Naive thymus-derived CD4-positive, alpha-beta T cell (primary cell): ENCODE data around the gene ATP10D. TPM values are rescaled to one million over a fixed set of nuclear protein-coding genes. Genes with fewer than 3 reads are reported as not detected.

Experiments used
- ATAC-seq: fragments of 150-1000 bp; cut with Tn5 transposase; 2 replicates; pipeline ENCODE4 v1.10.0; 2021; ENCODE audit warnings: mild to moderate bottlenecking, moderate library complexity
- CTCF ChIA-PET: fragments of 350-600 bp; sonication (Branson Sonifier 250); formaldehyde crosslinking; loops from one replicate; lab custom pipeline; 2021; ENCODE audit warnings: antibody characterized with exemption; lab: Charles Lee
- POLR2A ChIA-PET: fragments of 350-600 bp; sonication (Branson Sonifier 250); formaldehyde crosslinking; loops from one replicate; lab custom pipeline; 2021; ENCODE audit warnings: antibody characterized with exemption, inconsistent platforms; lab: Charles Lee
- DNase-seq, 9 donors: peaks; one replicate each; pipeline versions ENCODE4 v3.0.0 to v3.0.0-alpha.2; 2020 to 2022; ENCODE audit warnings: mixed read lengths in 1 of 9
- H3K27ac ChIP-seq: one replicate; pipeline ENCODE4 v1.7.0; 2013; ENCODE audit warnings: mild to moderate bottlenecking, low read depth, low read length, moderate library complexity
- H3K27me3 ChIP-seq, 2 donors: one replicate each; pipeline ENCODE4 v1.7.0; 2013; ENCODE audit warnings: low read length in 2 of 2, mild to moderate bottlenecking in 2 of 2, moderate library complexity in 2 of 2; ENCODE audit not compliant: control insufficient read depth in 2 of 2, insufficient read depth in 2 of 2
- H3K36me3 ChIP-seq, 3 experiments: 1 replicate in 2 of 3; 2 replicates in 1 of 3; pipeline ENCODE4 v1.7.0; 2013; ENCODE audit warnings: low read length in 3 of 3, mild to moderate bottlenecking in 3 of 3, moderate library complexity in 1 of 3; ENCODE audit not compliant: insufficient read depth in 3 of 3, control insufficient read depth in 2 of 3
- H3K4me1 ChIP-seq, 2 donors: one replicate each; pipeline ENCODE4 v1.7.0; 2013; ENCODE audit warnings: low read length in 2 of 2, mild to moderate bottlenecking in 2 of 2, moderate library complexity in 1 of 2; ENCODE audit not compliant: control insufficient read depth in 2 of 2, insufficient read depth in 2 of 2
- H3K4me3 ChIP-seq: 2 replicates; pipeline ENCODE4 v1.7.0; 2013; ENCODE audit warnings: mild to moderate bottlenecking, low read length
- H3K9me3 ChIP-seq, 3 experiments: 1 replicate in 2 of 3; 2 replicates in 1 of 3; pipeline ENCODE4 v1.7.0; 2013; ENCODE audit warnings: low read length in 3 of 3; ENCODE audit not compliant: control insufficient read depth in 2 of 3
- H3K27ac Mint-ChIP-seq, 9 donors: one replicate each; pipeline ENCODE4 v1.8.0; 2020 to 2022; ENCODE audit warnings: mixed read lengths in 9 of 9, mild to moderate bottlenecking in 8 of 9, moderate library complexity in 5 of 9, inconsistent platforms in 2 of 9
- H3K27me3 Mint-ChIP-seq, 5 donors: one replicate each; pipeline ENCODE4 v1.8.0; 2021 to 2022; ENCODE audit warnings: mixed read lengths in 5 of 5, mild to moderate bottlenecking in 1 of 5
- H3K36me3 Mint-ChIP-seq, 5 donors: one replicate each; pipeline ENCODE4 v1.8.0; 2020 to 2022; ENCODE audit warnings: mixed read lengths in 5 of 5, mild to moderate bottlenecking in 3 of 5, inconsistent platforms in 1 of 5
- H3K4me1 Mint-ChIP-seq, 7 donors: one replicate each; pipeline ENCODE4 v1.8.0; 2020 to 2022; ENCODE audit warnings: mixed read lengths in 7 of 7, mild to moderate bottlenecking in 3 of 7, inconsistent platforms in 1 of 7
- H3K4me3 Mint-ChIP-seq, 10 donors: one replicate each; pipeline ENCODE4 v1.8.0; 2020 to 2022; ENCODE audit warnings: mild to moderate bottlenecking in 10 of 10, mixed read lengths in 10 of 10, moderate library complexity in 6 of 10, inconsistent platforms in 2 of 10
- H3K9me3 Mint-ChIP-seq, 11 donors: one replicate each; pipeline ENCODE4 v1.8.0; 2020 to 2022; ENCODE audit warnings: mixed read lengths in 11 of 11, mild to moderate bottlenecking in 4 of 11, inconsistent platforms in 1 of 11, moderate library complexity in 1 of 11
- intact Hi-C, 2 donors: fragments of 100-400 bp; cut with micrococcal nuclease; formaldehyde crosslinking; loops; one replicate each; pipeline ENCODE4 v1.15.1; 2023
- polyA plus RNA-seq, 2 donors: library from polyadenylated mRNA; unstranded; fragments of 300-500 nt; fragmentation: Illumina TruSeq; gene quantifications; one replicate each; pipeline ENCODE4 v1.2.3, GENCODE V29; 2021
- total RNA-seq, 6 experiments: library from RNA in 5 of 6; stranded (reverse) in 5 of 6; gene quantifications; 1 replicate in 5 of 6; 2 replicates in 1 of 6; pipeline ENCODE4 v1.2.3 and lab custom pipeline; 2021 to 2026

ATP10D gene
- total and polyA plus RNA-seq, 7 experiments from 2014 or later: 0.45 to 29.0 (median 3.4) TPM

GRCh38 chr4:47505666-47506065, 20.6 kb downstream of the ATP10D start:
- Mint-ChIP-seq H3K4me3 (no peak overlapping the region), H3K36me3 (no peaks in the 10 kb centered on the region), H3K27me3 (peaks cover 0 to 13% (median 0%) of the 10 kb centered on the region in 5 donors), H3K9me3 (no peaks in the 10 kb centered on the region), H3K27ac (no peak overlapping the region), H3K4me1 (peaks cover 0 to 5% (median 1%) of the 10 kb centered on the region in 7 donors)
- no peaks in the 10 kb centered on the region for H3K36me3 ChIP-seq
- no peak for ATAC-seq
- ChIA-PET POLR2A (no interaction called here), CTCF (no interaction called here)
- H3K9me3 ChIP-seq: no peaks in the 10 kb centered on the region
- intact Hi-C loops: no loop called here
- DNase-seq: no peak
- no peak overlapping the region for H3K4me3 ChIP-seq
- no peak overlapping the region for H3K27ac ChIP-seq
- no peaks in the 10 kb centered on the region for H3K27me3 ChIP-seq
- peaks cover 0 to 5% of the 10 kb centered on the region in 2 donors for H3K4me1 ChIP-seq

- Histone ChIP-seq H3K27me3 (no peaks in the 10 kb centered on the region), H3K4me3 (no peak overlapping the region), H3K9me3 (no peaks in the 10 kb centered on the region), H3K4me1 (peaks cover 0 to 9% of the 10 kb centered on the region in 2 donors), H3K27ac (no peak overlapping the region), H3K36me3 (no peaks in the 10 kb centered on the region)
- ChIA-PET POLR2A (no interaction called here), CTCF (interaction anchor here (1.6 kb wide), 1 partner anchor 9 kb away, joined by 3 read pairs; no protein-coding TSS in a partner anchor)
- H3K27me3 Mint-ChIP-seq: peaks cover 0 to 13% (median 0%) of the 10 kb centered on the region in 5 donors
- H3K27ac Mint-ChIP-seq: no peak overlapping the region
- H3K9me3 Mint-ChIP-seq: no peaks in the 10 kb centered on the region
- peaks cover 0 to 17% (median 3%) of the 10 kb centered on the region in 5 donors for H3K36me3 Mint-ChIP-seq
- ATAC-seq (peak; percentile 87), DNase-seq (no peak)
- intact Hi-C loops: loop anchor here in 1 of 2 donors (1.0 kb wide), 1 partner anchor 54 kb away; no protein-coding TSS in a partner anchor
- H3K4me3 Mint-ChIP-seq: no peak overlapping the region
- peaks cover 0 to 15% (median 7%) of the 10 kb centered on the region in 7 donors for H3K4me1 Mint-ChIP-seq
These were observed 25.6 kb downstream of the ATP10D start for GRCh38 chr4:47510506-47511143.

- ATAC-seq: no peak
- no peak overlapping the region for H3K27ac Mint-ChIP-seq
- peaks cover 0 to 15% (median 7%) of the 10 kb centered on the region in 7 donors for H3K4me1 Mint-ChIP-seq
- peaks cover 0 to 7% (median 0%) of the 10 kb centered on the region in 5 donors for H3K27me3 Mint-ChIP-seq
- no peak for DNase-seq
- peaks cover 0 to 1% (median 0%) of the 10 kb centered on the region in 11 donors for H3K9me3 Mint-ChIP-seq
- H3K4me3 ChIP-seq: no peak overlapping the region
- POLR2A ChIA-PET: no interaction called here
- no peak overlapping the region for H3K27ac ChIP-seq
- H3K4me1 ChIP-seq: peaks cover 0 to 9% of the 10 kb centered on the region in 2 donors
- H3K9me3 ChIP-seq: no peaks in the 10 kb centered on the region
- H3K27me3 ChIP-seq: no peaks in the 10 kb centered on the region
- peaks cover 0 to 17% (median 3%) of the 10 kb centered on the region in 5 donors for H3K36me3 Mint-ChIP-seq
- CTCF ChIA-PET: no interaction called here
- no peaks in the 10 kb centered on the region for H3K36me3 ChIP-seq
- no peak overlapping the region for H3K4me3 Mint-ChIP-seq
- intact Hi-C loops: no loop called here
These were observed 28.4 kb downstream of the ATP10D start for GRCh38 chr4:47513461-47513860.

DNA sequence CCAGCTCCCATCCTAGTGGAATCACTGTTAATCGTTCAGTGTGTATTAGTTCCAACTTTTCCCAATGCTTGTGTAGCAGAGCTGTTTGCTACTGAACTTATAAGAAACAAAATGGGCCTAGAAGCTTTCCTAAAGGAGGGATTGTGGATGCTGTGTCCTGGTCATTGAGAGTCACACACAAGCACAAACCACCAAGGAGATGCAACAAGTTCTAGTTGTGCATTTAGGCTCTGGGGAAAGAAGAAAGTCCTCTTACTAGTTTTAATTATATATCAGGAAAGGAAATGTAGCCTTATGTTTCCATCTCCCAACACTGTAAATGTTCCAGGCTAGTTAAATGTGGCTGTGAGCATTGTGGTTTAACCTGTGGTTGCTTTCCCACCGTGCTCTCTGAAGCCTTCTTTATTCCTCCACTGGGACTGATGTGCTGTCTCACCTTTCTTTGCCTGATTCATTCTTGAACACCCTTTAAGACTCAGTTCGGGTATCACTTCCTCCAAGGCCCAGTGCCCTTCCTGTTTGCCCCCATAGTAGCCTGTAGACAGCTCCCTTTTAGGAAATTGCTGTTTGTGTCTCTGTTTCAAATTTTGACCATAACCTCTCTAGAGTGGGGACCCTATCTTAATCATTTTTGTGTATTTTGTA, 34.3 kb downstream of the ATP10D start:
- CTCF ChIA-PET: interaction anchor here (1.0 kb wide), 1 partner anchor 9 kb away, joined by 3 read pairs; no protein-coding TSS in a partner anchor
- Mint-ChIP-seq H3K27me3 (no peaks in the 10 kb centered on the region), H3K9me3 (peaks cover 0 to 4% (median 0%) of the 10 kb centered on the region in 11 donors), H3K4me1 (peaks cover 0 to 13% (median 8%) of the 10 kb centered on the region in 7 donors), H3K27ac (no peak overlapping the region), H3K4me3 (no peak overlapping the region), H3K36me3 (peaks cover 0 to 7% (median 4%) of the 10 kb centered on the region in 5 donors)
- H3K9me3 ChIP-seq: no peaks in the 10 kb centered on the region
- DNase-seq (no peak), ATAC-seq (peak; percentile 32)
- intact Hi-C loops: no loop called here
- POLR2A ChIA-PET: no interaction called here
- no peaks in the 10 kb centered on the region for H3K27me3 ChIP-seq
- no peaks in the 10 kb centered on the region for H3K4me1 ChIP-seq
- H3K4me3 ChIP-seq: no peak overlapping the region
- no peak overlapping the region for H3K27ac ChIP-seq
- no peaks in the 10 kb centered on the region for H3K36me3 ChIP-seq

- Mint-ChIP-seq H3K4me3 (no peak overlapping the region), H3K27me3 (no peaks in the 10 kb centered on the region), H3K36me3 (peaks cover 9 to 34% (median 17%) of the 10 kb centered on the region in 5 donors), H3K9me3 (peaks cover 0 to 17% (median 7%) of the 10 kb centered on the region in 11 donors), H3K27ac (no peak overlapping the region), H3K4me1 (peaks cover under 1 to 10% (median 4%) of the 10 kb centered on the region in 7 donors)
- DNase-seq (no peak), ATAC-seq (no peak)
- Histone ChIP-seq H3K4me1 (no peaks in the 10 kb centered on the region), H3K27me3 (no peaks in the 10 kb centered on the region), H3K4me3 (no peak overlapping the region), H3K27ac (no peak overlapping the region), H3K36me3 (no peaks in the 10 kb centered on the region), H3K9me3 (no peaks in the 10 kb centered on the region)
- CTCF ChIA-PET: no interaction called here
- POLR2A ChIA-PET: no interaction called here
- intact Hi-C loops: no loop called here
These were observed 40.2 kb downstream of the ATP10D start for GRCh38 chr4:47525154-47525819.

DNA sequence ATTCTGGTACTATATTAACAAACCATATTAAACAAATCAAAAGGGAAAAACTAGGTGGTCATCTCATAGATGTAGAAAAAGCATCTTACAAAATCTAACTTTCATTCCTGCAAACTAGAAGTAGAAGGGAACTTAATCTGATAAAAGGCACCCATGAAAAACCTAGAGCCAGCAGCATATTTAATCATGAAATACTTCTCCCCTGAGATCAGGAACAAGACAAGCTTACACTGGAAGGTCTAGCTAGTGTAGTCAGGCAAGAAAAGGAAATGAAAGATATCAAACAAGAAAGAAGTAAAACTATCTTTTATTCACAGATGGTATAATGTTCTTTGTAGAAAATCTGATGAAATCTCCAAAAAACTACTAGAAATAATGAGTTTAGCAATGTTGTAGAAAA, 41.2 kb downstream of the ATP10D start:
- no peak overlapping the region for H3K27ac ChIP-seq
- intact Hi-C loops: no loop called here
- no peak overlapping the region for H3K4me3 Mint-ChIP-seq
- DNase-seq: no peak
- ChIA-PET CTCF (no interaction called here), POLR2A (interaction anchor here (0.5 kb wide), 1 partner anchor 494 kb away, joined by 5 read pairs; no protein-coding TSS in a partner anchor)
- no peaks in the 10 kb centered on the region for H3K27me3 Mint-ChIP-seq
- H3K36me3 Mint-ChIP-seq: peaks cover 4 to 34% (median 17%) of the 10 kb centered on the region in 5 donors
- H3K27me3 ChIP-seq: no peaks in the 10 kb centered on the region
- H3K9me3 ChIP-seq: no peaks in the 10 kb centered on the region
- H3K27ac Mint-ChIP-seq: no peak overlapping the region
- peaks cover 8 to 20% (median 12%) of the 10 kb centered on the region in 7 donors for H3K4me1 Mint-ChIP-seq
- peaks cover 0 to 17% (median 7%) of the 10 kb centered on the region in 11 donors for H3K9me3 Mint-ChIP-seq
- ATAC-seq: no peak
- peaks cover 6 to 7% of the 10 kb centered on the region in 2 donors for H3K4me1 ChIP-seq
- no peak overlapping the region for H3K4me3 ChIP-seq
- H3K36me3 ChIP-seq: no peaks in the 10 kb centered on the region
